Testis (tissue), 3 donors: Measurements from ENCODE around the gene SYNE2. TPM values are rescaled to one million over a fixed set of nuclear protein-coding genes. Genes with fewer than 3 reads are reported as not detected.
A peak's percentile ranks its signal among the peaks of the same experiment; 100 is the strongest.

Source experiments
- DNase-seq: peaks from one replicate; pipeline ENCODE4 v3.0.0-alpha.2; 2019
- H3K27ac ChIP-seq, 2 donors: fragments of 200-600 bp; sonication (generic); one replicate each; pipeline ENCODE4 v1.5.1; 2019
- H3K27me3 ChIP-seq: fragments of 200-600 bp; sonication (generic); one replicate; pipeline ENCODE4 v1.5.1; 2019
- H3K36me3 ChIP-seq: fragments of 200-600 bp; sonication (generic); one replicate; pipeline ENCODE4 v1.5.1; 2017; ENCODE audit warnings: low read depth; ENCODE audit errors: missing control alignments
- H3K4me1 ChIP-seq: fragments of 200-600 bp; sonication (generic); one replicate; pipeline ENCODE4 v1.5.1; 2019
- H3K4me3 ChIP-seq, 2 donors: fragments of 200-600 bp; sonication (generic); one replicate each; pipeline ENCODE4 v1.5.1; 2017 to 2019
- H3K9me3 ChIP-seq: fragments of 200-600 bp; sonication (generic); one replicate; pipeline ENCODE4 v1.5.1; 2017
- POLR2A ChIP-seq: fragments of 450-650 bp; IDR thresholded peaks from one replicate; pipeline ENCODE4 v1.6.1; 2017; ENCODE audit warnings: antibody characterized with exemption, mild to moderate bottlenecking, moderate library complexity
- WGBS, 2 donors: methylation state at CpG; one replicate each; pipeline ENCODE4 v1.1.5; 2018; 5-methylcytosine and 5-hydroxymethylcytosine counted together
- intact Hi-C: fragments of 100-400 bp; cut with DNase I; formaldehyde crosslinking; loops from one replicate; pipeline ENCODE4 v1.15.1; 2023; ENCODE audit warnings: low total_unique reads
- polyA plus RNA-seq: library from polyadenylated mRNA; stranded (reverse); fragments of 350-450 nt; fragmentation: Illumina TruSeq; extraction: RNeasy Lipid Tissue Mini Kit (QIAGEN cat#74804); gene quantifications from one replicate; pipeline ENCODE4 v1.2.3, GENCODE V29; 2014; ENCODE audit warnings: low read depth, low replicate concordance; ENCODE audit not compliant: insufficient read depth
- total RNA-seq, 2 donors: library from RNA; depleted of rRNA; stranded (reverse); fragments of >200 nt; gene quantifications; one replicate each; pipeline ENCODE4 v1.2.3, GENCODE V29; 2016
- TF ChIP-seq, protein P1 (sequence below), 3 experiments: fragments of 450-650 bp in 2 of 3; fragments of 200-600 bp in 1 of 3; sonication (generic) in 1 of 3; IDR thresholded peaks; one replicate each; pipeline ENCODE4 v1.5.1; 2016 to 2019; ENCODE audit warnings: antibody characterized with exemption in 3 of 3, mild to moderate bottlenecking in 2 of 3, moderate library complexity in 1 of 3

The SYNE2 gene
- total and polyA plus RNA-seq, 3 donors from 2014 or later, result 74.6 to 519 (median 511) TPM

DNA sequence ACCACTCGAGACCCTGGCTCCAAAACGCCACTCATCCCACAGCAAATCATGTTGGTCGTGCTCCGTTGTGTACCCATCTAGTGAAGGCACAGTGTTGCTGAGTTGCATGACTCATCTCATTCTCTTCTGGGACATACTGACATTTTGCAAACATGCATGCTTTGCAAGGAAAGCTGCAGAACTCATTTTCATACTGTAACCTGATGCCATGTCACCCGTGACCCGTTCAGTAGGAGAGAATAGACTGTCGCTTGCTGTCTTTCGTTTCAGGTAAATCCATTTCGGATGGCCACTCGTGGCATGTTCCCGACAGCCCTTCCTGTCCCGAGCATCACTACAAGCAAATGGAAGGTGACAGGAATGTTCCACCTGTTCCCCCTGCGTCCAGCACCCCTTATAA lies 363.2 kb downstream of the SYNE2 start:
- Histone ChIP-seq H3K36me3 (no peaks in the 10 kb centered on the region), H3K4me3 (no peak overlapping the region), H3K4me1 (peaks cover 43% of the 10 kb centered on the region), H3K27ac (peak overlapping the region in 1 of 2 donors; percentile 67), H3K9me3 (no peaks in the 10 kb centered on the region), H3K27me3 (no peaks in the 10 kb centered on the region)
- TF ChIP-seq POLR2A, result no peak
- TF ChIP-seq, protein P1, sequence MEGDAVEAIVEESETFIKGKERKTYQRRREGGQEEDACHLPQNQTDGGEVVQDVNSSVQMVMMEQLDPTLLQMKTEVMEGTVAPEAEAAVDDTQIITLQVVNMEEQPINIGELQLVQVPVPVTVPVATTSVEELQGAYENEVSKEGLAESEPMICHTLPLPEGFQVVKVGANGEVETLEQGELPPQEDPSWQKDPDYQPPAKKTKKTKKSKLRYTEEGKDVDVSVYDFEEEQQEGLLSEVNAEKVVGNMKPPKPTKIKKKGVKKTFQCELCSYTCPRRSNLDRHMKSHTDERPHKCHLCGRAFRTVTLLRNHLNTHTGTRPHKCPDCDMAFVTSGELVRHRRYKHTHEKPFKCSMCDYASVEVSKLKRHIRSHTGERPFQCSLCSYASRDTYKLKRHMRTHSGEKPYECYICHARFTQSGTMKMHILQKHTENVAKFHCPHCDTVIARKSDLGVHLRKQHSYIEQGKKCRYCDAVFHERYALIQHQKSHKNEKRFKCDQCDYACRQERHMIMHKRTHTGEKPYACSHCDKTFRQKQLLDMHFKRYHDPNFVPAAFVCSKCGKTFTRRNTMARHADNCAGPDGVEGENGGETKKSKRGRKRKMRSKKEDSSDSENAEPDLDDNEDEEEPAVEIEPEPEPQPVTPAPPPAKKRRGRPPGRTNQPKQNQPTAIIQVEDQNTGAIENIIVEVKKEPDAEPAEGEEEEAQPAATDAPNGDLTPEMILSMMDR (IDR thresholded peaks at IDR 0.05), result no peak
- 89 to 94% methylated on average over 13 of the region's 13 CpGs for WGBS, 2 donors
- intact Hi-C loops, result no loop called here
- DNase-seq, result no peak

DNA sequence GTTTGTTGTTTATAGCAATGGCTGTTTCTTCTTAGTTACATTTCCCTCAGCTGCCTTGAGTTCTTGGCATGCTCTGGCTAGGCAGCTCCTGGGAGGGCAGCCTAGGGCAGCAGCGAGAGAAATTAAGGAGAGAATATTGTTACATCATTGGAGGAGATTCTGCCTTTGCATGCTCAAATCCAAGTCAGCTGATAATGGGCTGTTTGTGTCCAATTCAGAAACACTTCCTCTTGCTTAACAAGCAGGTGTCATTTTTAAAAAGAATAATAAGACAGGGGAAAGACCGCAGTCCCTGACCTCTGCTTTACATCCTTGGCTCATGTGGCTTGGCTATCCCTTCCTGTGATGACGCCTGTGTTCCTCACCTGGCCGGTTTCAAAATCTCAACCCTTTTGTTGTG lies 364.5 kb downstream of the SYNE2 start:
- no peaks in the 10 kb centered on the region for H3K36me3 ChIP-seq
- 42 to 48% methylated on average over 4 of the region's 4 CpGs for WGBS, 2 donors
- H3K4me1 ChIP-seq, result peaks cover 46% of the 10 kb centered on the region
- H3K9me3 ChIP-seq, result no peaks in the 10 kb centered on the region
- intact Hi-C loops, result no loop called here
- no peaks in the 10 kb centered on the region for H3K27me3 ChIP-seq
- no peak overlapping the region for H3K4me3 ChIP-seq
- peak; percentile 77 for DNase-seq
- TF ChIP-seq POLR2A, result no peak
- TF ChIP-seq, protein P1 (IDR thresholded peaks at IDR 0.05), result no peak
- H3K27ac ChIP-seq, result peak overlapping the region; percentile 67 to 77

DNA sequence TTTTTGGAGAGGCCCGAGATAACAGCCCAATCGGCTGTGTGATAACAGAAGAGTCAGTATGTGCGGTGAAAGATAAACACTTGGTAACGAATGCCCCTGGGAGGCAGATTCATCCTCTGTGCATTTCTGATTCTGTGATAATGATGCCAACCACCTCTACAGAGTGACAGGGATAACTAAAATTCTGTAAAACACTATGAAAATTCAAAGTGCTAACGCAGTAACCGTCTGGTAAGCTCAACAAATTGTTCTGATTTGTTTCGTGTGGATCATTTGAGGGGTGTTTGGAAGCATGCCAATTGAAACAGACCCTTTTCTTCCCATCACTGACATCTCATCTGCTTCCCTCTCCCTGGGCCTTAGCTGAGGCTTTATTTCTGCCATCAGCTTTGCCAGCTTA lies 365.0 kb downstream of the SYNE2 start:
- no peak overlapping the region for H3K4me3 ChIP-seq
- H3K27me3 ChIP-seq, result no peaks in the 10 kb centered on the region
- intact Hi-C loops, result no loop called here
- WGBS, 2 donors, result 40 to 47% methylated on average over 7 of the region's 7 CpGs
- DNase-seq, result no peak
- no peaks in the 10 kb centered on the region for H3K36me3 ChIP-seq
- H3K27ac ChIP-seq, result peak overlapping the region; percentile 67 to 77
- no peaks in the 10 kb centered on the region for H3K9me3 ChIP-seq
- TF ChIP-seq, protein P1 (IDR thresholded peaks at IDR 0.05), result no peak
- no peak for TF ChIP-seq POLR2A
- peaks cover 46% of the 10 kb centered on the region for H3K4me1 ChIP-seq

DNA sequence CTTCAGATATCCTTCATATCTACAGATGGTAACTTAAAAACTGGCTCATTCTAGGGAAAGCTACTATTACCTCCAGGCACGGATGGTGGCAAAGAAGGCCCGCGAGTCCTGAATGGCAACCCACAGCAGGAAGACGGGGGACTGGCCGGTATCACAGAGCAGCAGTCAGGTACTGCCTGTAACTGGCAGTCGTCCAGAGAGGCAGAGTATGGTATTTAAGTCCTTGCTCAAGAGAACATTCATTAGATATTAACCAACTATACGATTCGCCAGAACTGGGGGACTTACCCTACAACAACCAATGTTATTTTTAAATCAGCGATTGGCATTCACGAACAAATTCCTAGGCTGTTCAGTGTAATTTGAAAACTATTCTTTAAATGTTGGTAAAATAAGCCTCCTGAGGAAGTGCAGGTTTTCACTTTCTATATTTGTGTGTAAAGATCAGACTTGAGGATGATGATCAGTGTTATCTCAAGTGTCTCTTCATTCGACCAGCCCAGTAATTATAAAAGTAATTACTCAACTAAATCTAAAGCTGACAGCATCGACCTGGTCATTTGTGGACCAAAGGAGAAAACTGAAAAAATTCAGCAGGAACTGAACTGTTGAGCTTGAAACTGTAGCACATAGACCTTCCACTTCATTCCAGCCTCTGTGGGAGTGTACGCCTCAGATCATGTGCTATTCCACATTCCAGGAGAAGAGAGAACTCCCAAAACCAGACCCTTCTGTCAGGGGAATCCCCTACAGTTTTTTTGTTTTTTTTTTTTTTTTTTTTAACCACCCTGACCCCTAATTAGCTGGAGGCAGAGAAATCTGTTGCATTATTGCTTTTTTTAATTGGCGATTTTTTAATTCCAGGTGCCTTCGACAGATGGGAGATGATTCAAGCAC lies 365.8 kb downstream of the SYNE2 start:
- WGBS, 2 donors, result 39 to 53% methylated on average over 15 of the region's 15 CpGs
- Histone ChIP-seq H3K9me3 (no peaks in the 10 kb centered on the region), H3K4me3 (no peak overlapping the region), H3K36me3 (no peaks in the 10 kb centered on the region), H3K27ac (peak overlapping the region; percentile 67 to 77), H3K4me1 (peaks cover 46% of the 10 kb centered on the region), H3K27me3 (no peaks in the 10 kb centered on the region)
- intact Hi-C loops, result no loop called here
- no peak for TF ChIP-seq POLR2A
- TF ChIP-seq, protein P1 (IDR thresholded peaks at IDR 0.05), result no peak
- DNase-seq, result peak; percentile 66
